ENCODE results near the gene OTULIN.

- TF ChIP-seq CTCF (optimal IDR thresholded peaks at IDR 0.05 in 1 of 3, IDR thresholded peaks at IDR 0.05 in 1 of 3, conservative IDR thresholded peaks at IDR 0.05 in 1 of 3; ENCODE audit: extremely low read depth in 1 of 3, insufficient read depth in 2 of 3, low read length in 3 of 3), result no peak
- TF ChIP-seq EZH2 (IDR thresholded peaks at IDR 0.05; ENCODE audit: low read length), result no peak
Observed at GRCh38 chr5:14693070-14693469, 28.6 kb downstream of the OTULIN start.
